Measurements from ENCODE around the gene SPARC.

- TF ChIP-seq, protein P1, sequence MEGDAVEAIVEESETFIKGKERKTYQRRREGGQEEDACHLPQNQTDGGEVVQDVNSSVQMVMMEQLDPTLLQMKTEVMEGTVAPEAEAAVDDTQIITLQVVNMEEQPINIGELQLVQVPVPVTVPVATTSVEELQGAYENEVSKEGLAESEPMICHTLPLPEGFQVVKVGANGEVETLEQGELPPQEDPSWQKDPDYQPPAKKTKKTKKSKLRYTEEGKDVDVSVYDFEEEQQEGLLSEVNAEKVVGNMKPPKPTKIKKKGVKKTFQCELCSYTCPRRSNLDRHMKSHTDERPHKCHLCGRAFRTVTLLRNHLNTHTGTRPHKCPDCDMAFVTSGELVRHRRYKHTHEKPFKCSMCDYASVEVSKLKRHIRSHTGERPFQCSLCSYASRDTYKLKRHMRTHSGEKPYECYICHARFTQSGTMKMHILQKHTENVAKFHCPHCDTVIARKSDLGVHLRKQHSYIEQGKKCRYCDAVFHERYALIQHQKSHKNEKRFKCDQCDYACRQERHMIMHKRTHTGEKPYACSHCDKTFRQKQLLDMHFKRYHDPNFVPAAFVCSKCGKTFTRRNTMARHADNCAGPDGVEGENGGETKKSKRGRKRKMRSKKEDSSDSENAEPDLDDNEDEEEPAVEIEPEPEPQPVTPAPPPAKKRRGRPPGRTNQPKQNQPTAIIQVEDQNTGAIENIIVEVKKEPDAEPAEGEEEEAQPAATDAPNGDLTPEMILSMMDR (IDR thresholded peaks at IDR 0.05; ENCODE audit: poor library complexity) = no peak
- no peak for TF ChIP-seq EZH2 (IDR thresholded peaks at IDR 0.05; ENCODE audit: borderline replicate concordance)
Observed at GRCh38 chr5:151611127-151611775, 75.5 kb downstream of the SPARC start.

Data from hepatocyte (in vitro differentiated cells).